ENCODE measurements around the gene SOS2. TPM values are rescaled to one million over a fixed set of nuclear protein-coding genes. Genes with fewer than 3 reads are reported as not detected.

SOS2 gene
- total and polyA plus RNA-seq, 2 donors (not counting 3 experiments of a cell fraction or from before 2014, with no cell fraction given), result 6.7 to 21.3 TPM

DNA sequence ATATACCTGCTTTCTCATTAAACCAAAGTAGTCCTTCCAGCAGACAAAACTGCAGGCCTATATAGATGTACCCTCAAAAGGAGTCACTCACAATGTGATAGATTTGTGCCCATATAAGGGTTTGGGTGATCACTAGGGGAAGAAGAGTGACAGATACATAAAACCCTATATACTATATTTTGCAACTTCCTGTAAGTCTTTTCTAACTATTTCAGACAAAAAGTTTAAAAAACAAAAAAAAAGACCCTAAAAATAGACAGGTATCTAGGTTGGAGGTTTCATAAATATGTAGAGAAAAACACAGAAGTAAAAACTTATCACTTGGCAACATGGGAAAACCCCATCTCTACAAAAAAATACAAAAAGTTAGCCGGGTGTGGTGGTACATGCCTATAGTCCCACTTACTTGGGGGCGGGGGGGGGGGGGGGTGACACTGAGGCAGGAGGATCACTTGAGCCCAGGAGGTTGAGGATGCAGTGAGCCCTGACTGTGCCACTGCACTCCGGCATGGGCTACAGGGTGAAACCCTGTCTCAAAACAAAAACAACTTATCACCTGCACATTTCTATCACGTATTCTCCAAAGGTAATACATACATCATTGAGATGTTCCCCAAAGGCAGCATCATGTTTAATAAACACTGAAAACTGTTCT, 117.9 kb downstream of the SOS2 start:
- no peak overlapping the region for H3K27ac ChIP-seq (ENCODE audit: insufficient read depth, low read depth, low read length)
- no peak overlapping the region for H2AFZ ChIP-seq (ENCODE audit: low read depth, low read length)
- H3K9me3 ChIP-seq (replicated peaks; ENCODE audit: control insufficient read depth, insufficient read depth, low read length), result no peaks in the 10 kb centered on the region
- no peak overlapping the region for H3K4me3 ChIP-seq (replicated peaks in 1 of 3; ENCODE audit: insufficient read depth in 1 of 3, low read depth in 1 of 3, low read length in 3 of 3)
- TF ChIP-seq, protein P1, sequence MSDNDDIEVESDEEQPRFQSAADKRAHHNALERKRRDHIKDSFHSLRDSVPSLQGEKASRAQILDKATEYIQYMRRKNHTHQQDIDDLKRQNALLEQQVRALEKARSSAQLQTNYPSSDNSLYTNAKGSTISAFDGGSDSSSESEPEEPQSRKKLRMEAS (IDR thresholded peaks at IDR 0.05; ENCODE audit: insufficient read depth, insufficient read length), result no peak
- TF ChIP-seq GATA2 (IDR thresholded peaks at IDR 0.05; ENCODE audit: insufficient read depth, insufficient read length, low read depth, low read length) (no peak), EZH2 (IDR thresholded peaks at IDR 0.05; ENCODE audit: borderline replicate concordance, low read depth, low read length, severe bottlenecking) (no peak), FOS (IDR thresholded peaks at IDR 0.05; ENCODE audit: borderline replicate concordance, insufficient read depth, low read length) (no peak), JUN (IDR thresholded peaks at IDR 0.05; ENCODE audit: borderline replicate concordance, insufficient read depth, insufficient read length, low read depth) (no peak), POLR2A (IDR thresholded peaks at IDR 0.05; ENCODE audit: low read depth, low read length) (no peak), MYC (IDR thresholded peaks at IDR 0.05; ENCODE audit: low read depth, low read length) (no peak), POLR2AphosphoS5 (IDR thresholded peaks at IDR 0.05; ENCODE audit: insufficient read depth, low read depth, low read length) (no peak)
- TF ChIP-seq, protein P2, sequence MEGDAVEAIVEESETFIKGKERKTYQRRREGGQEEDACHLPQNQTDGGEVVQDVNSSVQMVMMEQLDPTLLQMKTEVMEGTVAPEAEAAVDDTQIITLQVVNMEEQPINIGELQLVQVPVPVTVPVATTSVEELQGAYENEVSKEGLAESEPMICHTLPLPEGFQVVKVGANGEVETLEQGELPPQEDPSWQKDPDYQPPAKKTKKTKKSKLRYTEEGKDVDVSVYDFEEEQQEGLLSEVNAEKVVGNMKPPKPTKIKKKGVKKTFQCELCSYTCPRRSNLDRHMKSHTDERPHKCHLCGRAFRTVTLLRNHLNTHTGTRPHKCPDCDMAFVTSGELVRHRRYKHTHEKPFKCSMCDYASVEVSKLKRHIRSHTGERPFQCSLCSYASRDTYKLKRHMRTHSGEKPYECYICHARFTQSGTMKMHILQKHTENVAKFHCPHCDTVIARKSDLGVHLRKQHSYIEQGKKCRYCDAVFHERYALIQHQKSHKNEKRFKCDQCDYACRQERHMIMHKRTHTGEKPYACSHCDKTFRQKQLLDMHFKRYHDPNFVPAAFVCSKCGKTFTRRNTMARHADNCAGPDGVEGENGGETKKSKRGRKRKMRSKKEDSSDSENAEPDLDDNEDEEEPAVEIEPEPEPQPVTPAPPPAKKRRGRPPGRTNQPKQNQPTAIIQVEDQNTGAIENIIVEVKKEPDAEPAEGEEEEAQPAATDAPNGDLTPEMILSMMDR (IDR thresholded peaks at IDR 0.05; ENCODE audit: extremely low read depth in 1 of 2, insufficient read depth in 1 of 2, low read depth in 1 of 2, low read length in 2 of 2), result no peak
- peaks cover 14 to 24% of the 10 kb centered on the region in 2 experiments for H3K36me3 ChIP-seq (ENCODE audit: control insufficient read depth in 2 of 2, extremely low read depth in 1 of 2, insufficient read depth in 2 of 2, low read length in 2 of 2)
- POLR2A ChIA-PET, result interaction anchor here (1.2 kb wide), 1 partner anchor 251 kb away, joined by 3 read pairs; no protein-coding TSS in a partner anchor
- DNase-seq (ENCODE audit: low read depth, low spot score) (no peak), FAIRE-seq (no peak)
- H3K4me1 ChIP-seq (ENCODE audit: control insufficient read depth, extremely low read depth, insufficient read depth, low read length), result peaks cover 17% of the 10 kb centered on the region
- CTCF ChIA-PET, result interaction anchor here (3.0 kb wide), 1 partner anchor 251 kb away, joined by 22 read pairs; no protein-coding TSS in a partner anchor
- no peaks in the 10 kb centered on the region for H3K27me3 ChIP-seq (ENCODE audit: control insufficient read depth in 2 of 2, insufficient read depth in 2 of 2, low read length in 2 of 2)
- dilution Hi-C loops (cut with MboI; ENCODE audit: extremely low pct_ligation_motif_present, low sequenced_read_pairs), result no loop called here
- BruUV-seq (replicated peaks), result no TSS peak
- H3K9ac ChIP-seq (replicated peaks; ENCODE audit: extremely low read depth, insufficient read depth, low read length), result no peak overlapping the region
- H3K79me2 ChIP-seq (ENCODE audit: control insufficient read depth, insufficient read depth, low read length), result peaks cover 24% of the 10 kb centered on the region
- no peaks in the 10 kb centered on the region for H3K9me1 ChIP-seq (replicated peaks; ENCODE audit: control insufficient read depth, extremely low read depth, insufficient read depth, low read length)
- H3K4me2 ChIP-seq (ENCODE audit: insufficient read depth, low read length), result no peak overlapping the region
- intact Hi-C loops (cut with micrococcal nuclease), result no loop called here
- no peaks in the 10 kb centered on the region for H4K20me1 ChIP-seq (replicated peaks; ENCODE audit: control insufficient read depth, extremely low read depth, insufficient read depth, low read length)
